Right lobe of liver (tissue), 4 donors: ENCODE data around the gene PDE7B.

Experiments
- CTCF ChIP-seq, 4 donors: fragments of 200-600 bp in 3 of 4; fragments of 450-650 bp in 1 of 4; IDR thresholded peaks; one replicate each; pipeline versions ENCODE4 v1.5.1 to v1.8.0; 2016 to 2022; ENCODE audit warnings: antibody characterized with exemption in 4 of 4, mild to moderate bottlenecking in 2 of 4
- POLR2A ChIP-seq: fragments of 450-650 bp; IDR thresholded peaks from one replicate; pipeline ENCODE4 v1.6.1; 2017; ENCODE audit warnings: antibody characterized with exemption, mild to moderate bottlenecking
- donor health status: DM: no; HTN: no; CAD: no.
- donor health status: DM: no; HTN: no; CAD: no.
- donor health status: DM: no; HTN: yes; CAD: no.

DNA sequence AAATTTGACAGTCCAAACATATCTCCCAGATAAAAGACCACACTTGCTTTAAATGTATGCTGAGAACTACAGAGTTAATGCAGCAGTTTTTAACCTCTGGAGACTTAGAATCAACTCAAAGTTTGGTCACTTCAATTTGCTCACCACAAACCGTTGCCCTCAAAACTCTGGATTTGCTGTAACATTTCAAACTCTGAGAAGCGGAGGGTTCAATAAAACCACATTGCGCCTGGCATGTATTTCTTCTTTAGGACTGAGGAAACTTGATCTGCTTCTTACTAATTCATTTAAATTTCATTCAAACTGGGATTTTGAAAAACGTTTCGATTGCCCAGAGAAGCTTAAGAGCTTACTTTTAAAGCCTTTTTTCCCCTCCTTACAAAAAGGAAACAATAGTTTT, 282.8 kb downstream of the PDE7B start:
- TF ChIP-seq CTCF (IDR thresholded peaks at IDR 0.05) (no peak), POLR2A (no peak)
